GM10266 (cell line): Measurements from ENCODE around the gene JOSD1.

Source experiments
- DNase-seq: peaks from one replicate; pipeline ENCODE4 v3.0.0; 2012; ENCODE audit errors: extremely low spot score
- CTCF ChIP-seq: IDR thresholded peaks from 2 replicates; pipeline ENCODE4 v1.5.1; 2012; ENCODE audit warnings: mild to moderate bottlenecking, low read depth; ENCODE audit not compliant: control insufficient read depth, insufficient read depth; ENCODE audit errors: missing control alignments

The JOSD1 gene

GRCh38 chr22:38727123-38727522, 26.4 kb upstream of the JOSD1 start:
- no peak for TF ChIP-seq CTCF
- no peak for DNase-seq

GRCh38 chr22:38725900-38726655, 25.3 kb upstream of the JOSD1 start:
- no peak for TF ChIP-seq CTCF

GRCh38 chr22:38724926-38725571, 24.3 kb upstream of the JOSD1 start:
- TF ChIP-seq CTCF = peak; percentile 33
- no peak for DNase-seq

More at GRCh38 chr22:38725900-38726655, 25.3 kb upstream of the JOSD1 start:
- no peak for DNase-seq

- DNase-seq = no peak
- TF ChIP-seq CTCF = no peak
Observed at GRCh38 chr22:38724176-38724575, 23.4 kb upstream of the JOSD1 start.

GRCh38 chr22:38721551-38721950, 20.8 kb upstream of the JOSD1 start:
- DNase-seq = no peak
- no peak for TF ChIP-seq CTCF

- TF ChIP-seq CTCF = no peak
- no peak for DNase-seq
Observed at GRCh38 chr22:38720350-38720749, 19.6 kb upstream of the JOSD1 start.

- no peak for DNase-seq
- no peak for TF ChIP-seq CTCF
Observed at GRCh38 chr22:38719196-38719595, 18.5 kb upstream of the JOSD1 start.
